ENCODE measurements around the gene OR6J1. TPM values are rescaled to one million over a fixed set of nuclear protein-coding genes. Genes with fewer than 3 reads are reported as not detected.
A peak's percentile ranks its signal among the peaks of the same experiment; 100 is the strongest.

Gene OR6J1
- total RNA-seq, 2 donors from 2014 or later: not detected

- DNase-seq (ENCODE audit: low spot score): no peak
- intact Hi-C loops (cut with DNase I): no loop called here
Measured at GRCh38 chr14:22614240-22614799, 29.8 kb downstream of the OR6J1 start.

DNA sequence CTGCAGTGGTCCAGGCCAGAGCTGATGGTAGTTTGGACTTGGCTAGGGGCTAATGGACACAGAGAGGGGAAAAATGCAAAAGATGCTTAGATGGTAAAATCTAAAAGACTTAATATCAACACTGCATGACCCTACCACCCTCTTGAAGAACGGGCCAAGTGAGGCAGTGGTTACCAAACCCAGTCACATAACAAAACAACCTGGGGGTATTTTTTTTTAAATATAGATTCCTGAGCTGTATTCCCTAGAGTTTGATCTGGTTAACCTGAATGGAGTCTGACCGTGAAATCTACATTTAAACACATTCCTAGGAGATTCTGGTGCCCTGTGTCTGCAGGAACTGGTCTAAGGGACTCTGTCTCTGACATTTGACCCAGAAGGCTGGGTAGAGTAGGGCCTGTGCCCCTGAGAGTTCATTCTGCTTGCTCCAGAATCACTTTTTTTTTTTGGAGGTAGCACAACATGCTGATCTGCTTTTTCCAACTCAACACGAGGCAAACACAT lies 30.4 kb downstream of the OR6J1 start:
- no peak for DNase-seq (ENCODE audit: low spot score)
- intact Hi-C loops (cut with DNase I): no loop called here

DNA sequence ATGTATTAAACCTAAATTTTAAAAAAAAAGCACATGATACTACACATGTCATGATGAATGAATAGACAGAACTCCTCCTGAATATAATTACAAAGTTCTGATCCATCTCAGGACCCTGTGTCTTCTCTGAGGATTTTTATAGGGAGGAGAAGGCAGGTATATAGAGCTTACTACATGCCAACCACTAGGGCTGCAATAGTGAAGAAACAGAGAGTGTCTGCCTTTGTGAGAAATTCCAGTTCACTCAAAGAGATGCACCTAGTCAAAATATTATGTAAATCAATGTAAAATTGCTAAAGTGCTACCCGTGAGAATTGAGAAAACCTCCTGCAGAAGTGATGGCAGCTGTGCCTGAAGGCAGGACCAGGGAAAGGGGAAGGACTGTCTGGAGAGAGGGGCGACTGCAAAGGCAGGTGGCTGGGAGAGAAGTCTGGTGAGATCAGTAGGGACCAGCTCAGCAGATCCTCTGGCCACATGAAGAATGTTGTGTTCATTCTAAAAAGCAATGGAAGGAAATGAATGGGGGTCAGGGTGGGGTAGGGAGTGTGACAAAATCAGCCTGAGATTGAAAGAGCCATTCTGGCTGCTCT lies 31.0 kb downstream of the OR6J1 start:
- intact Hi-C loops (cut with DNase I): no loop called here

DNA sequence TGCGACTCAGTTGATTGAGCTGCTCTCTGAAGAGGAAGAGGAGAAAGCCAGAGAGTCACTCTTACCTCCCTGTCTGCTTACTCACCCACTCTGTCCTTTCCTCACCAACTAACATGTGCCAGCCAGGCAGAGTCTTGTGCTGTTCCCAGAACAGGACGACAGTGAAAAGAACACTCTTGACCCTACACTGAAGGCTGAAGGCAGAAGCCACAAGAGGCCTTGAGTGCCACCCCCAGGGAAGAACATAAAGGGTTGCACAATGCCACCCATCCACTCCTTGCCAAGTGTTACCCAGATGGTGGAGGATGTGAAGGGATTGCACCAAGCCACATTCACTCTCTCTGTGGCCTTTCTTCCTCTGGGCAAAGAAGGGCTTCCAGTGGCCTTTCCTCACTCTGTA lies 33.2 kb downstream of the OR6J1 start:
- no peak for DNase-seq (ENCODE audit: low spot score)
- intact Hi-C loops (cut with DNase I): no loop called here

More for the DNA sequence above, 31.0 kb downstream of the OR6J1 start:
- no peak for DNase-seq (ENCODE audit: low spot score)

GRCh38 chr14:22607291-22607690 lies 36.9 kb downstream of the OR6J1 start:
- intact Hi-C loops (cut with DNase I): no loop called here
- DNase-seq (ENCODE audit: low spot score): no peak

GRCh38 chr14:22606380-22606779 lies 37.8 kb downstream of the OR6J1 start:
- no peak for DNase-seq (ENCODE audit: low spot score)
- intact Hi-C loops (cut with DNase I): no loop called here

GRCh38 chr14:22602862-22603261 lies 41.3 kb downstream of the OR6J1 start:
- intact Hi-C loops (cut with DNase I): no loop called here
- no peak for DNase-seq (ENCODE audit: low spot score)

DNA sequence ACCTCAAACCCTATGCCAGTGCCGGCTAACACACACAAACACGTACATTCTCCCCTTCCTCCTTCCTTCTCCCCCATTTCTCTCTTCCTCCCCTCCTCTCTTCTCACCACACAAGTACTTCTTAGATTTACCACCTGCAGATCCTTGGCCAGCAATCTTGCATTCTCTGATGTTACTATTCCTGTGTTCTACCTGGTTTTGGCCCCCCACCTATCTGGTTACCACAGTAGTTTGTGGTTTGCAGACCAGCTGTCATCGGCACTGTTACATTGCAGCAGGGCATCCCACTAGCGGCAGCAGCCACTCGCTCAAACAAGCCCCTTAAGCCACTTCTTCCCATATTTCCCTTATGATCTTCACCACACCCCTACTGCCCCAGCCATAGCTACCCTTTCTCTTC lies 42.2 kb downstream of the OR6J1 start:
- DNase-seq (ENCODE audit: low spot score): no peak
- intact Hi-C loops (cut with DNase I): no loop called here

DNA sequence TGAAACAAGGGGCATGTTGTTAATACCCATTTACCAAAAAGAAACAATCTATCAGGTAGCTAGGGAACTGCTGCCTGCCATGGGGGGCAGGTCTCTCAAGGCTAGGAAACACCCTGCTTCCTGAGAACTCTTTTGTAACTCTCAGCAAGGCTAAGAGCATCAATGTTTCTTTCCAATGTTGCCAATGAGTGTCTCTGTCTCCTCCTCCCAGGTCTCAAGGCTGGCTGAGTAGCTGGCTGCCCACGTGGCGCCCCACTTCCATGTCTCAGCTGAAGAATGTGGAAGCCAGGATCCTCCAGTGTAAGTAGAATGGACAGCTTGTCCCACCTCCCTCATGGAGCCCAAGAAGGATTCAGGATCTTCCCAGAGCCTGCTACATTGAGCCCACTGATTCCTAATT lies 42.7 kb downstream of the OR6J1 start:
- DNase-seq (ENCODE audit: low spot score): no peak
- intact Hi-C loops (cut with DNase I): no loop called here

GRCh38 chr14:22600027-22600426 lies 44.1 kb downstream of the OR6J1 start:
- intact Hi-C loops (cut with DNase I): no loop called here
- DNase-seq (ENCODE audit: low spot score): no peak

- intact Hi-C loops (cut with DNase I): no loop called here
- no peak for DNase-seq (ENCODE audit: low spot score)
Measured at GRCh38 chr14:22599349-22599748, 44.8 kb downstream of the OR6J1 start.

DNA sequence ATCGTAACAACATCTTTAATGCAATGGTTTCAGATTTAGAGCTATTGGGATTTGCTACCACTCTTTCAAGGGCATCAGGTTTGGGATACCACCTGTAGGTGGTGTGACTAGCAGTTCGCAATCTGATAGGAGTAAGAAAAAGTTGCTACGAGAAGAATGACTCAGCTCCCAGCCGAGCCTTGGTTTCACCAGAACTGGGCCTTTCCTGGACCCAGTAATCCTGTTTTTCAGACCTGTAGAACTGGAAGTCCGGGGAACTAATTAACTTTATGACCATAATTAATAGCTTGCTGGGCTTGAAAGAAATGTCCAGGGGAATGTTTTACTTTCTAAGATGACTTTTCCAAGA lies 45.3 kb downstream of the OR6J1 start:
- DNase-seq (ENCODE audit: low spot score): no peak

GRCh38 chr14:22598099-22598895 lies 45.9 kb downstream of the OR6J1 start, which contains the start of gene ABHD4:
Gene ABHD4, plus strand, starts transcription at chr14:22598300. Its CDS starts 7 bp downstream, at chr14:22598307.
- DNase-seq (ENCODE audit: low spot score): peak; percentile 94
- intact Hi-C loops (cut with DNase I): no loop called here

More for the DNA sequence above, 45.3 kb downstream of the OR6J1 start:
- intact Hi-C loops (cut with DNase I): no loop called here

DNA sequence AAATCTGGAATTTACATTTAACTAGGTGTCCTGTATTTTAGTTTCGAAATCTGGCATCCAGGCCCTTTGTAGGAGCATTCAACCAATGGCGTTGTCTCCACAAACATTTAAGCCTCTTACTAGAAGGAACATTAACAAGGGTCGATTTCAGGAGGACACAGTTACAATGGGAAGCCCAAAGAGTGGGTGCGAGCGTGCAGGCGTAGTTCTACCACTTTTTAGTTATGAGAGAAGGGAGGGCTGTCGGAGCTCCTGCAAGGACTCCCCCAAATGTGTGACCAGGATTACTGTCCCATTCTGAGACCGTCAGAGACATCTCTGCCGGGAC lies 46.4 kb downstream of the OR6J1 start:
- DNase-seq (ENCODE audit: low spot score): no peak
- intact Hi-C loops (cut with DNase I): no loop called here

DNA sequence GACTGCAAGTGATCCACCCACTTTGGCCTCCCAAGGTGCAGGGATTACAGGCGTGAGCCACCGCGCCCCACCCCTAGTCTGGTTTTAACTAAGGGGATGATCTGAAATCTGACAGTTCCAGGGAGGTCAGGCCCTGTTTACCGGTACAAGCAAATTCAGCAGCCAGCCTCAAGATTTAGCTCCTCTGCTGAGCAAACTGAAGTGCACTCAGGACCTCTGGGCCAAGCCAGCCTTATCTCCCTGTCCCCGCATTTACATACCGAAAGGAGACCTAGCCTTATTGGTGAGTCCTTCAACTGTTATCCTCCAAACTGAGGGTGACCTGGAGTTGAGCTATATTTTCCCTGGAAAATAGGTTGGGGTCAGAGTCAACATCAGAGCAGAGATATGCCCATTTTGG lies 46.9 kb downstream of the OR6J1 start:
- intact Hi-C loops (cut with DNase I): no loop called here
- no peak for DNase-seq (ENCODE audit: low spot score)

GRCh38 chr14:22596354-22596879 lies 47.7 kb downstream of the OR6J1 start:
- intact Hi-C loops (cut with DNase I): no loop called here
- no peak for DNase-seq (ENCODE audit: low spot score)

- DNase-seq (ENCODE audit: low spot score): no peak
- intact Hi-C loops (cut with DNase I): no loop called here
Measured at GRCh38 chr14:22594156-22594716, 49.9 kb downstream of the OR6J1 start.

GRCh38 chr14:22593601-22594000 lies 50.6 kb downstream of the OR6J1 start:
- no peak for DNase-seq (ENCODE audit: low spot score)
- intact Hi-C loops (cut with DNase I): no loop called here

DNA sequence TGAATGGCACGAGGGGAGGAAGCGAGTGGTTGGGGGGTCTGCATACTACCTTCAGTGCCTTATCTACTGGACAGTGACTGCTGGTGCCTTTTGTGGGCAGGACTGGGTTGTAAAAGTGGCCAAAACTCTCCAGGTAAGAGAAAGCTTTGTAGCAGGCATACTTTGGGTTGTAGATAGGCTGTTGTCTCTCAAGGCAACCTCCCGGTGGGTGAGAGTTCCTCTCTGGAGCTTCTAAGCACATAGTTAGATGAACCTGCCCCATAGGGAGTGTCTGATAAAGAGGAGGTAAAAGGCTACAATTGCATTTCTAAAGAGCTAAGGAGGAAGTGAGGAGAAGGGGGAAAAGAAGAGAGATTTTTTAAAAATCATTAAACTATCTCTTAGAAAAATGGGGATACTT lies 51.0 kb downstream of the OR6J1 start:
- no peak for DNase-seq (ENCODE audit: low spot score)
- intact Hi-C loops (cut with DNase I): no loop called here
